D341Med (cell line): ENCODE data around the gene FN1.
"Not testable (repeated sequence)": the region's sequence is repeated elsewhere in the genome, so short reads cannot be mapped to it uniquely, and the experiment has no call there.

ENCODE experiments used
- DNase-seq: peaks from one replicate; pipeline ENCODE4 v3.0.0; 2012; ENCODE audit warnings: low spot score

FN1 gene

GRCh38 chr2:215422676-215423075 is 13.2 kb downstream of the FN1 start:
- DNase-seq = no peak

DNA sequence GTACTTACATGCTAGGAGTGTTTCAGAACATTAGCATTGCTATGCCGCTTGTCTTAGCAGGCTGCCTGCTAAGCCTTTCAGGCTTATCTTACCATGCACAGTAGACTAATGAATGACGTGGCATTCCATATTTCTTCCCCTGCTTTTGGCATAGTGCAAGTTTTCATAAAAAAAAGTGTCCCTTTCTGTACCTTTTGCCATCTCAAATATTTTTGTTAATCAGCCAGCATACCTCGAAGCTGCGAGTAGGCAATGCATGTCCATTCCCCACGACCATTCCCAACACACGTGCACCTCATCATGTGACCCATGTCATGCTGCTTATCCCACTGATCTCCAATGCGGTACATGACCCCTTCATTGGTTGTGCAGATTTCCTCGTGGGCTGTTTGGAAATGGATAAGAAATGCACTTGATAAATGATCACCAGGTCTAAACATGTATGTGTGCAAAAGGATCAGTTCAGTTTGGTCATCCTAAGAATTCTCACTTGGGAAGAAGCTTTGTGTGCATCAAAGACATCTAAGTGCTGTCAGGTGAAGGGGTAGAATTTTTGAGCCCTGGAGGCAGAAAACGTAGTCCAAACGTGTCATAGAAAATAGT is 13.9 kb downstream of the FN1 start:
- DNase-seq = no peak

DNA sequence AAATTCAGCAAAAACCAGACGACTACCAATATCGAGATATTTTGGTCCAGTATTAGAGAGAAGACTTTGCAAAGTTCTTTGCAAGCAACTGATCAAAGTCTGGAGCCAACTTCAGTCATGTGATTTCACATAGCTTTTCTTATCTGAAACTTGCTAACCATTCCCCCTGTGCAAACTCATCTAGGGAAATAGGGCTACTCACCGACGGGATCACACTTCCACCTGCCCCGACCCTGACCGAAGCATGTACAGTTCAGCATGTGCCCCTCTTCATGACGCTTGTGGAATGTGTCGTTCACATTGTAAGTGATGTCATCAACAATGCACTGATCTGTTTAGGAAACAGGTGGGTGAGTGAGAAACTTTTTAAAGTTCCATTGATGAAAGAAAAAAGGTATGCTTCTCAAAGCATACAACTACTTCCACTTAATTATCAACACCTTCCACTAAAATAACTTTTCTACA is 15.4 kb downstream of the FN1 start:
- DNase-seq = no peak

- no peak for DNase-seq
Measured at GRCh38 chr2:215419769-215420470, 15.9 kb downstream of the FN1 start.

DNA sequence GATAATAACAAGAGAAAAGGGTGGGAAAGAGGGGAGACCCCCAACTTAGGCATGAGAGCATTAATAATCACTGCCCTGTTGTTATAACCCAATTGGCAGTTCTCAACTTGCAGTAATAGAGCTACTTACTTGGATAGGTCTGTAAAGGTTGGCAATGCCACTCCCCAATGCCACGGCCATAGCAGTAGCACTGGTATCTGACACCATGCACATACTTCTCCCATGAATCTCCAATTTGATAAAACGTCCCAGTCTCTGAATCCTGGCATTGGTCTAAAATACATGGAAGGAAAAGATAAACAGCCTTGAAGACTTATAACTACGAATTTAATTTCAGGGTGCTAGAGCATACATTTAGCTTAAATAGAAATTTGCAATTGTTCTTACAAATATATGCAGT is 16.8 kb downstream of the FN1 start:
- no peak for DNase-seq

DNA sequence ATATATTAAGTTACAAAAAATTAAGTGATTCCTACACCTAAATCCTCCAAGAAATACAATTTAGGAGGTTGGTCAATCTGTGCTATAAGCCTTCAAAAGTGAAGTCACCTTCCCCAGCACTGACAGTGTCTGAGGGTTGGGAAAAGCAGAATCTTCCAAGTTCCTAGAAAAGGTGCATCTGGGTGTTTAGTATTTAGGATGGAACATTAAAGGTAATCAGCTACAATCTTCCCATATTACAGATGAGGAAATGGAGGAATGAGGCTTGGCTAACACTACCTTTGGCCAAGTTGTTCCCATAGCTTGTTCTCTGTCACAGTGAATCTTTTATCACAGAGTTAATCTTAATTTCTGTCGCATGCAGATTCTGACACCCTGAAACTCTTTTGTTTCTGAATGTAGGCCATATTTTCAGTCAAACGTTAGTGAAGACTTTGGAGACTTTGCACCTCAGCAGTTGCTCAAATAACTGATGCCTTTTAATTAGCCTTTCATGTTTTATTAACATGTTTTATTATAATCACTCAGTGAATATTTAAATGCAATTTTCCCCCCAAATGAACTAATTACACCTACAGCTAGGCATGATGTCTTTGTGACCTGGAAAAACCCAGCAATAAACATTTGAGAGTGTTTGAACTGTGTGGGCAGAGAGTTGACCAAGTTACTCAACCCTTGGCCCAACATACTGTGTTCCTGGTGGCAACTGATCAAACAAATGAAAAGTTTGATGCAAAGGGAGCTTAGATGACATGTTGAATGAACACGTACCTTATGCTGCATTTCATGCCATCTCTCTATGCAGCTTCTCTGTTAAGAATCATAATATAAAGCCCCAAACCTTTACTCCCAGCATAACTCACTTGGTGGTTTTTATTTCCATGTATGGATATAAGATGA is 17.6 kb downstream of the FN1 start:
- DNase-seq = no peak

GRCh38 chr2:215417400-215417951 is 18.4 kb downstream of the FN1 start:
- no peak for DNase-seq

DNA sequence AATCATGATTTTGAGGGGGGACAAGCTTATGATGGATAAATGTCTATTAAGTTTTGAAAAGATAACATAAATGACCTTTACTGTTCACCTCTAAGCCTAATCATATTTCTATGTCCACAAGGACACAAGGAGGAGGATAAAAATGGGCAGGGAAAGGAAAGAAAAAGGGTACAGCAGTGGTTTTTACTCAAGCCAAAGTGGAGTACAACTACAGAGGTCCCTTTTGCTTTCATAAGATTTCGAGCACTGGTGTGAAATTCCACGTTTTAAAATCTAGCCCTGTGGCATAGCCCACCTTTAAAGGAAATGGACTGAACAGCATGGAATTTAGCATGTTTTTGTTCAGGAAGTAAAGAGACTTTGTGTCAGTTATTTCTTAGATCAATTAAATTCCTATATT is 19.2 kb downstream of the FN1 start:
- no peak for DNase-seq

GRCh38 chr2:215415820-215416577 is 19.9 kb downstream of the FN1 start:
- DNase-seq = no peak

GRCh38 chr2:215415218-215415617 is 20.6 kb downstream of the FN1 start:
- DNase-seq = no peak

DNA sequence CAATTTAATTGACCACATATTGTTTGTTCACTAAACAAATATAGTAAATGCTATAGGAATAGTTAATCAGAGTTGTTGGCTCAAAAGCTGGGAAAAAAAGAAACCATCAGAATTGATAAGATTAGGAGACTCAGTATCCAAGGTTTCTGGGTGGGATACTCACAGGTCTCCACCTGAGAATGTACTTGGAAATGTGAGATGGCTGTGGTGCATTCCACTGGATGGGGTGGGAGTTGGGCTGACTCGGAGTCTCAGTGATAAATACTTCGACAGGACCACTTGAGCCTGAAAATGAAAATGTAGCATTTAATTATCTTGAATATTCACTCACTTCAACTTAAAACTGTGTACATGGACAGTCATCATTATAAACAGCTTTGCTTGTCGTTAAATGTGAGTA is 21.2 kb downstream of the FN1 start:
- no peak for DNase-seq

DNA sequence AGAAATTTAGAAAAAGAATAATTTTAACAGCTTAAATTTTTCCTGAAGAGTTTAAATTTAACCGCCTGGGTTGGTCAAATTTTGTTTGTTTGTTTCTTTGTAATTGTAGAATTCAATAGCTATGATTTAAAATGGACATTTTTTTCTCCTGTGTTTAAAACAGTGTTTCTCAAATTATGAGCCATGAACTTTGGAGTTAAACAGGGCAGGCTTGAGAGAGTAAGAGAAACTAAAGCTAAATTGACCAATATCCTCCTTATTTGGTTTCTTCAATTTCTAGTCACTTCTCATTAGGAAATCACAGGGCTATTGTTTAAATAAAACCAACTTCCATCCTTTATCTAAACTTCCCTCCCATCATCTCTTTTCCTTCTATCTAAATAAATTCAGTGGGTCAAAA is 21.9 kb downstream of the FN1 start:
- DNase-seq = no peak

DNA sequence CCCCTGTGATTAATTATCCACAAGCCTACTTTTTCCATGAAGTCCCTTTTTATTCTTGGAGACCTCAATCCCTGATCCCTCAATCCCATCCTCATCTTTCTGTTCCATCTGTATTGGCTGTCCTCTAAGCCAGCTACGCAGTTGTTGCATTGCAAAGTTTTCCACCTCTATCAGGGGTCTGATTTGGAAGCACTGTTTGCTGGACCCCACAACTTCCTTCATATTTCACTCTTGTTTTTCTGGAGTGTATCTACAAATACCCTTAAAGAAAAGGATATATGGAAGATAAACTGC is 22.4 kb downstream of the FN1 start:
- no peak for DNase-seq

GRCh38 chr2:215411941-215412743 is 23.7 kb downstream of the FN1 start:
- no peak for DNase-seq

DNA sequence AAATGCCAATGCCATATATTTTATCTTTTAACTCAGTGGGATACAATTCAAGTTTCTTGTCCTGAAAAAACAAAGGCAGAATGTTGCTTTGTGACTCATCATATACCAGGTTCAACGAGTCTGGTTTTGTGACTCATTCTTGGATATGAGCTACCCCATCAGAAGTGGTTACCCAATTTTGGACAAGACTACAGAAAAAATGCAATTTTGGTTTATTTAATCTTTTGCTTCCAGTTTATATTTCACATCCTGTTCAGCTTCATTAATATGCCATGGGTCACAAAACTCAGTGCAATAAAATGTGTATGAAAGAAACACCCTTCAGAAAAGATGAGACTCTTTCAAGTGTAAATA is 25.0 kb downstream of the FN1 start:
- no peak for DNase-seq

GRCh38 chr2:215410181-215410931 is 25.5 kb downstream of the FN1 start:
- DNase-seq = not testable (repeated sequence)

- no peak for DNase-seq
Measured at GRCh38 chr2:215409331-215410127, 26.3 kb downstream of the FN1 start.

GRCh38 chr2:215408441-215408840 is 27.4 kb downstream of the FN1 start:
- not testable (repeated sequence) for DNase-seq

GRCh38 chr2:215407590-215408264 is 28.1 kb downstream of the FN1 start:
- DNase-seq = no peak
